Stimulated activated CD4-positive, alpha-beta T cell treated with anti-CD3 and anti-CD28 coated beads, Interleukin-1b, Interleukin-23, amount 100 ng/mL, for 1 hour (primary cell): ENCODE measurements around the gene TTC9B.

Experiments
- DNase-seq, 2 donors: peaks; one replicate each; pipeline ENCODE4 v3.0.0-alpha.2; 2020; ENCODE audit warnings: low read depth in 2 of 2

TTC9B gene

DNA sequence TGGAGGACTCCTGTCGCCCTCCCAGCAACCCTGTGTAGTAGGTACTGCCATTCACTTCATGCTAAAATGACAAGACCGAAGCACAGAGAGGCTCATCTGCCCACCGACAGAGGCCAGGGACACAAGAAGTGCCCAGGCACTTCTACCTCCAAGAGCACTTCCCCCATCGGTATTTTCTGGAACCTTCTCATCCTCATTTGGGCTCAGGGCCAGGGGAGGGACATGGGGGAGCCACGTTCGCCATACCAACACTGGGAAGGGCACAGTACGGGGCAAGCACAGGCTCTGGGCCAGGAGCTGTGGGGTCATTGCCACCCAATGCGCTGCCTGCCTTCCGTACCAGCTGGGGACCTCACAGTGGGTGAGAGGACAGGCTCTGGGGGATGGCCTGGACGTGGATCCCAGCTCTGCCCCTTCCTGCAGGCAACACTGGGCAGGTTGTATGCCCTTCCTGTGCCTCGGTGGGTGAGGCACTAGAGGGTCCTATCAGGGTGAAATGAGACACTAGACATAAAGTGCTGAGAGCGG is 29.6 kb upstream of the TTC9B start:
- no peak for DNase-seq

DNA sequence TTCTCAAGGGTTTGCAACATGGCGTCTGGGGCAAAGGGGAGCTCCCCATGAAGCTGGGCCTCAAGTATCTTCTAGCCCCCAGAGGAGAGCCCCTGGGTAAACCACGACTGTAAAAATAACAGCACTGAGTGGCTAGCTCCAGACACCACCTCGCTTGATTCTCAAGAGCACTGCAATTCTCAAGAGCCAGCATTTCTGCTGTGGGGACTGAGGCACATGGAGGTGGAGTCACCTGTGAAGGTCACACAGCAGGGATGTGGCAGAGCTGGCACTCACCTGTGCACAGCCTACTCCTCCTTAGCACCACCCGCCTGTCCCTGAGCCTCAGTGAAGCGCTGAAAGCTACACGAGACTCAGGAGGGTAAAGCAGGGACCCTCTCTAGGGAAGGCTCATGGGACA is 29.0 kb upstream of the TTC9B start:
- no peak for DNase-seq

DNA sequence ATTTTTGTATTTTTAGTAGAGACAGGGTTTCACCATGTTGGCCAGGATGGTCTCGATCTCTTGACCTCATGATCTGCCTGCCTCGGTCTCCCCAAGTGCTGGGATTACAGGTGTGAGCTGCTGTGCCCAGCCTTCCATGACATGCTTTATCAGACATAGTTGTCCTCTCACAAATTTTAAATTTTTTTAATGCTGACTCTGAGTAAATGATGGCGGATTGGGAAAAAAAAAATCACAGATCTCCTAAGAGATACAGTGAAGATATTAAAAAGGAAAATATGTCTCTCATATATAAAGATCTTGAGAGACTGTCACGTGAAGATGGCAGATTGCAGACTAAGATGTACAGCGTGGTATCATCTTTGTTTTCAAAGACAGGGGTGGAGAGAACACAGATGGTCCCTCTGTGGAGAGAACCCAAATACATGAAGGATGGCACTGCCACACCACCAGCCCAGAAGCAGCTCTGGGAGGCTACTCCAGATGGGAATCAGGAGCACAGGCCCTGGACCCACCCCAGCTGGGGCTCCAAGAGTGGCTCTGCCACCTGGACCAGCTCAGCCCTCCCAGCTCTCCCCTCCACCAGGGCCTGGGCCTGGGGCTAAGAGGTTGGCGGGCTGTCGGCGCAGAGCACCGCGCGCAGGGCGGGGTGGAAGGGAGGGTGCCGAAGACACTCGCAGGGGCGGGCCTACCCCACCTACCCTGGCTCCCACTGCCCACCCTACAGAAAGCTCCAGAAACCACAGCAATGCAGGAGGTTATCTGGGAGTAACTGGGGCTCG is 28.3 kb upstream of the TTC9B start:
- DNase-seq = no peak

DNA sequence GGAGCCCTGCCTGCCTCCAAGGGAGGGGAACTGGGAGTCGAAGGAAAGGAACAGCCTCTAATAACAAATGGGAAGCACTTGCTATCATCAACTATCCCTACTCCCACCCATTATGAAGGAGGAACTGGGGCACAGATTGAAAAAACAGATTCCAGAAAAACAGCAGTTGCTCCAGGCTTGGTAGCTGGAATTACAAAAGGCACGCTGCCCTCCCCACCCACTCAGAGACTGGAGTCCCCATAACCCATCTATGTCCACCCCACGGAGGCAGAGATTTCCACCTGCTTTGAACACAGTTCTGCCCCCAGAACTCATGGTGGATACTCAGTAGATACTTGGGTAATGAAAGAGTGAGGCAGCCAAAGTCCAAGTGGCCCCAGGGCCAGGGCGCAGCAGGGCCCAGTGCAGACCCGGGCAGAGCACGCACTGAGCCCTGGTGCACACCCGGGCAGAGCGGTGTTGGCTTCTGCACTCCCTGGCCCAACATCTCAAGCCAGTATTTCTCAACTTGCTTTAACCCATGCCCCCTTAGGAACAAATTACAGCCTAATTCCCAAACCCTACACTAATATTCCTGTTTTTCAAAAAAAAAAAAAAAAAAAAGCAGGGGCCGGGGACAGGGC is 27.4 kb upstream of the TTC9B start:
- DNase-seq = no peak

DNA sequence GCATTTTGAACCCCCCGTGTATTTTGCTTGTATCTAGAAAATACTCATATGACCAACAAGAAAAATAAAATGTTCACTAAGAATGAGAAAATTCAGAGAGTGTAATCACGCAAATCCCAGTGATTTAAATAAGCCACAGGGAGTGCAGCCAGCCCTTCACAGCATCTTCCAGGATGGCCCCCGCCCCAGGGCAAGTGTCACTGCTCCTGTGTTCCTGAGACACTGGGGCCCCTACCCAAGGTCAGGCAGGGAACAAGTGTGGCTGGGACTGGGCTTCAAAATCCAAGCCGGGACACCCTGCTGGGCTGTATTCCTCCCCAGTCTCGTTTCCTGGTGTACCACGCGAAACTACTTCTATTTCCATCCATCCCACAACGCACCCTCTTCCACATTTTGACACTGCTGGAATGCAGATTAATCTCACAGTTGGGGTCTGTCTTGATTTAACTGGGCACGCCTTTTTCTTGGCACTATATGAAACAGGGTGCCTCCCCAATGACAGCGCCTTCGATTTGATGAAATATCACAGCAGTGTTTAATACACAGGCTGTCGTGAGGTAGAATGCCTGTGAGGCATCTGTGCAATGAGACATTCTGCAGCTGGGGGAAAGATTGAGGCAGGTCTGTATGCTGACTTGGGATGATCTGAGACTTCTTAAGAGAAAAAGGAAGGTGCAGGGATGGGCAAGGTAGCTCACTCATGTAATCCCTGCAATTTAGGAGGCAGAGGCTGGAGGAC is 26.6 kb upstream of the TTC9B start:
- DNase-seq = no peak

DNA sequence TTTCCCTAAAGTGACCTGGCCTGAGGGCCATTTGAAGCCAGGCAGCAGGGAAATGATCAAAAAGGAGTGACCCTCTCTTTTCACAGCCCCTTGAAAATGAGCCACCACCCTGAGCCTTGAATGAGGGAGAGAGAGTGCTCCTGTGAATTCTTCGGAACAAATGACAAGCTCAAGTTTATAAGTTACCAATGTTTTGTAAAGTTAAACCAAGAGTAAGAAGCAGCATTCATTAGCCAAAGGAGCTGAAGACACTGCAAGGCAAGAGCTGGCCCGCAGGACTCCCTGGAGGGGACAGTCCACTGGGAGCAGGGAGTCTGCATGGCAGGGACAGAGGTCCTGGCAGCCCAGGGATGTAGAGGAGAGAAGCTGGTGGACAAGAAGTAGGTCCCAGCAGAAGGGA is 25.0 kb upstream of the TTC9B start:
- no peak for DNase-seq

DNA sequence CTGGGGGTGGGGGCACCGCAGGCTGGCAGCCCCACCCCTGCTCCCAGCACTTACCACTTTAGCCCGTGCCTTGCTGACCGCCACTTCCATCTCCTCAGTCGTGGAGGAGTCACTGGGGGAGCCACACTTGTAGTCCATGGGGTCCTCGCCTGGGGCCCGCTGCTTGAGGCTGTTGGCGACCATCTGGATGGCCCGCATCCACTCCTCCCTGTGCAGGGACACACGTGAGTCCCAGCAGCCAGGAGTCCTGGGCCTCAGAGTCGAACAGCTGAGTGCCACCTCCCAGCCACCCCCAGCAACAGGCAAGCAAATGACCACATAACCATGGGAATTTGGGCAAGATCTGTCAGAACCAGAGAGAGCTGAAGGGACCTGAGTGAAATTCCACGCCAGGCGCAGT is 24.3 kb upstream of the TTC9B start:
- no peak for DNase-seq

DNA sequence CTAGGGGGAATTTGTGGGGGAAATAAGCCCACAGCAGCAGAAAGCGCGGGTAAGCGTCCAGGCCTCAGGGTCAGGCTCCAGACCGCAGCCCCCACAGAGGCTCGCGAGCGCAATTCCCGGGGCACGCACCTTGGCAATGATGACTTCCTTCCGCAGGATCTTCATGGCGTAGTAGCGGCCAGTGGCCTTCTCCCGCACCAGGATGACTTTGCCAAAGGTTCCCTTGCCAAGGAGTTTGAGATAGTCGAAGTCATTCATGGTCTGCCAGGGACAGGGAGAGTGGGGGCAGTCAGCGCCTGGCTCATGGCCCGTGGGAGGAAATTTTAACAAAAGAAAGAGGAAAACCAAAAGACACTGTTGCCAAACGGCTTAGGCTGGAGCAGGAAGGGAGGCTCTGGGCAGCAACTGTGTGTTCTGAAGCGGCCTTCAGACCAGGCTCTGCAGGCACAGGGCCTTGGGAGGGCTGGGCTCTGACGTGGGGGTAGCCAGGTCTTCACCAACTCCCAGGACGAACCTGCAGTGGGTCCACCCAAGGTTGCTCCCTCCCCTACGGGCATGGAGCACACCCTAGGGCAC is 23.7 kb upstream of the TTC9B start:
- DNase-seq = no peak

DNA sequence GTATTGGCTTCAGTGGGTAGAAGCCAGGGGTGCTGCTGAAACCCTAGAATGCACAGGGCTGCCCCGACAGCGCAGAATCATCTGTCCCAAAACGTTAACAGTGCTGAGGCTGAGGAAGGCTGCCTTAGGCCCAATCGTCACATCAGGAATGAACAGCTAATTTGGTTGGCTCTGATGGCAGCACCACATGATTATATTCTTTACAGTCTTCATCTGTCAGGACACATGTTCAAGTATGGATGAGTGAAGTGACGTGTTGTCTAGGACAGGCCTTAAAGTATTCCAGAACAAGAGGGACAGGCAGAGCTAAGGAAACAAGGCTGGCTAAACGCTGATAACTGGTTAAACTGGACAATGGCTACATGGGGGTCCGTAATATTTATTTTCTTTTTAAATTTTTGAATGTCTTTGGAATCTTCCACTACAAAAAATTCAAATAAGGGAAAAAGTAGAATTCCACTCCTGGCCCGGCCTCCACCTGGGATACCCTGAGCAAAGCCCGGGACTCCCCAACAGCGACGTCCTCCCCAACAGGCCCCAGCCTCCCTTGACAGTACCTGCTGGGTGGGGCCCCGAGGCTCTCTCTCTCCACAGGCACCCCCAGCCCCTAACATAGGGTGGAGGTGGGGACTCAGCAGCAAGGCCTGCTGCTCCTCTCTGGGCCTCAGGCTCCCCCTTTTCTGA is 23.1 kb upstream of the TTC9B start:
- DNase-seq = no peak

DNA sequence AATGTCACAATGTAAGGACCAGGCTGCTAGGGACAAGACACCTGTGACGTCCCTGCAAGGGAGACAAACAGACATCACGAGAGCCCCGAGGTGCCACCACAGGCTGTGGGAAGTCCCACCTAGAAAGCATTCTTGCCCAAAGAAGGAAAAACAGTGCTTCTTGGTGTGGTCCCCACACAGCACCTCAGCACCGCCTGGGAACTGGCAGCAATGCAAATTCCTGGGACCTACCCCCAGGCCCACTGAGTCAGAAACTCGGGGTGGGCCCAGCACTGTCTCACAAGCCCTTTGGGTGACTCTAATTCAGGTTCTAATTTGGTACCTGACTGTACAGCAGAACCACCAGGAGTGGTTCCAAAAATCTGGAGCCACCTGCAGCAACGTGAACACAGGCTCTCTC is 22.1 kb upstream of the TTC9B start:
- DNase-seq = no peak

DNA sequence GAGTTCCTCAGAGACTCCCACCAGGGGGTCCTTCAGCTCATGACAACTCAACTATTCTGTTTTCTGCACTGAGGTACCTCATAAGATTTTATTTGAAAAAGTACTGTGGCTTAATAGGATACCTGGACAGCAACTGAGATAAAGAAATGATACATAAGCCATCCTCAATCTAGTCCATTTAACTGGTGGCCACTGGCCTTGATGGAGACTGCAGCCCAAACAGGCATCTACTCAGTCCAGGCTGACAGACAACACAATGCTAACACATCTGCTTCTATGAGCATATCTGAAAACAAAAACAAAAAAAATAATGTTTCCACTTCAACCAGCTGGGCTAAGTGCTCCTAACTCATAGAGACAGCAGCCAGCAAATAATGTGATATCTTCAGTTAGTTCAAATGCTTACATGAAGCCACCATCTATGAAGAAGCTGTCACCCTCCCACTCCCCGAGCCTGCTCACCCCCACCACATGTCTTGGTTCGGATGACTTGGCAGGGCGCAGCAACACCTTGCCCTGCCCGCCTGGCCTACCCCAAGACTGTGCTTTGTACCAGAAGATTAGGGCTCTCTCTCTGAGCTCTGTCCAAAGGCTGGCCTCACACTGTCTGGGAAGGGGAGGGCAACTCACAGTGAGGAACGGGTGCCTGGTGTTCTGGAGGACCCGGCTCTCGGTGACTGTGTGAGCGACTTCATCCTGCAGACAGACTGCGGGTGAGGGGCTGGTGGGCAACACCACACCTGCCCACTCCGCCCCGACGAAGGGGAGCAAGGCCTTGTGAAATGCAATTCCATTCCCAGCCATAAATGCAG is 21.4 kb upstream of the TTC9B start:
- no peak for DNase-seq

DNA sequence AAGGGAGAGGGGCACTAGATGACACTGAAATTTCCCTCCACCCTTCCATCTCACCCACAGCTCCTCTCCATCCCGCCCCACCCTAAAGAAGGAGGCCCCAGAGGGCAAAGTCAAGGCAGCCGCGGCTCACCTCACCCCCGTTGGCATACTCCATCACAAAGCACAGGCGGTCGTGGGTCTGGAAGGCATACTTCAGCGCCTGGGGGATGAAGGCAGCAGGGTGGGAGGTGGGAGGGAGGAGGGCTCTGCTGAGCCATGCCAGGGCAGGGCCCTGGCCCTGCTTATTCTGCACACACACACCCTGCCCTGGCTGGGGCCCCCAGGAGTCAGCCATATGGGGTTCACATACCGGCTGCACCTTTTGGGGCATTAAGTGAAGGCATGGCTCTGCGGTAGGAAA is 20.6 kb upstream of the TTC9B start:
- DNase-seq = no peak

DNA sequence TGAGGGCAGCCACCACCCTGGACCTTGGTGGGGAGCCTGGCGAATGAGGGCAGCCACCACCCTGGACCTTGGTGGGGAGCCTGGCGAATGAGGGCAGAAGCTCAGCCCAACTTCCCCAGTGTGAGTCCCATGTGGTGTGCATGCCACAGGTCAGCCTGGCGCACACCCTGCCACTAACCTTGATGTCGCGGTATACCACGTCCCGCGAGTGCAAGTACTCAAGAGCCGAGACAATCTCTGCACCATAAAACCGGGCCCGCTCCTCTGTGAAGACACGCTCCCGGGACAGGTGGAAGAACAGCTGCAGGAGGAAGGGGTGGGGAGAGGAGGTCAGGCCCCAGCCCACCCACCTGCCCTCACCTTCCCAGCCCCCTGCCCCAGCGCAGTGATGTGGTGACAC is 19.6 kb upstream of the TTC9B start:
- no peak for DNase-seq

DNA sequence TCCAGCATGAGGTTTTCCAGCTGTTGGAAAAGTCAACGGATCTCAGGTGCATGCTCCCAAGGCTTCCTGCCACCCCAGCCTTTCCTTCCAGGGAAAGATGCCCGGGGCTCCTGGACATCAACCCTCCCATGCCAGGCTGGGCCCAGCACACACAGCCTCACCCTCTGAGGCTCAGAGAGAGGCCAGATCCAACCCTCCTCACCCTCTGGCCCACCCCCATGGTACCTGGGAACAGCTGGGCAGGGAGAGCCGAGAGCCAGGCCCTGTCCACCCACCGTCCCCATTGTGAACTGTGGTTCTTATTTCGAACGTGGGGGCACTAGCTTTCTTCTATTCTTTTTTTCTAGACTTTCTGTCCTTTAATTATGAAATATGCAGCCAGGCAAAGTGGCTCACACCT is 18.2 kb upstream of the TTC9B start:
- DNase-seq = no peak

DNA sequence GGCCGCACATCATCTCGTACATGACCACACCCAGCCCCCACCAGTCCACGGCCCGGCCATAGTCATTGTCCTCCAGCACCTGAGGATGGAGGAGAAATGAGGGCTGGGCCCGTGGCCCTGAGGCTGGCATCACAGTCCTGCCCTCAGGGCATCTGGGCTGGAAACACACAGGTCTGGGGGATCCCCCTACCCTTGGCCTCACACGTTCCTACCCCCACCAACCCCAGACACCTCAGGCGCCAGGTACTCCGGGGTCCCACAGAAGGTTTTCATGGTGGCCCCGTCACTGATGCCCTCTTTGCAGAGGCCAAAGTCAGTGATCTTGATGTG is 17.8 kb upstream of the TTC9B start:
- DNase-seq = no peak

DNA sequence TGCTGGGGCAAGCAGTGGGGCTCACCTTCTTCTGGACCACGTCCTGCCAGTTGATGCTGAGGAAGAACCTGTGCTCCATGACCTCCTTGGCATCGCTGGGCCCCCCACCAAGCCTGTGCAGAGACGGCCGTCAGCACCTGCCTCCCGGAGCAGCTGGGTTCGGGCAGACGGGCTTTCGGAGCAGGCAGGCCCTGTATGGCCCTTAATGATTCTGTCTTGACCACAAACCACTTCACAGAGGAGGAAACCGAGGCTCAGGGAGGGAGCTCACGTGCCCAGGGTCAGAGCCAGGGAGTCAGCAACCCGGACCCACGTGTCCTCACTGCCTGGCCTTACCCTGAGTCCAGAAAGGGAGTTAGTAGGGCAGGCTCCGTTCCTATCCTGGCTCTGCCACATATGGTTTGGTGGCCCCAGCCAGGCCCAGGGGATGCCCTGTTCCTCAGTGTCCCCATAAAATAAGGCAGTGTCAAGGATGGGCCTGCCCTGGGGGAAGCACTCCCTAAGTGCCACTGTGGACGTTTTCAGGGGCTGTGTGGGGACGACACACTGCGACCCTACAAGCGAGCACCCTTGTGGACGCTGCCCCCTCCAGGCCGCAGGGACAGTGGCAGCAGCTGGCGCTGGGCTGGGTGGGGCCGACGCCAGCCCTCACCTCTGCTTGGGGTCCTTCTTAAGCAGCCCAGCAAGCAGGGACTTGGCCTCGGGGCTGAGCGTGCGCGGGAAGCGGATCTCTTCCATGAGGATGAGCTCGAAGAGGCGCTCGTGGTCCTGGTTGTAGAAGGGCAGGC is 17.2 kb upstream of the TTC9B start:
- DNase-seq = no peak

DNA sequence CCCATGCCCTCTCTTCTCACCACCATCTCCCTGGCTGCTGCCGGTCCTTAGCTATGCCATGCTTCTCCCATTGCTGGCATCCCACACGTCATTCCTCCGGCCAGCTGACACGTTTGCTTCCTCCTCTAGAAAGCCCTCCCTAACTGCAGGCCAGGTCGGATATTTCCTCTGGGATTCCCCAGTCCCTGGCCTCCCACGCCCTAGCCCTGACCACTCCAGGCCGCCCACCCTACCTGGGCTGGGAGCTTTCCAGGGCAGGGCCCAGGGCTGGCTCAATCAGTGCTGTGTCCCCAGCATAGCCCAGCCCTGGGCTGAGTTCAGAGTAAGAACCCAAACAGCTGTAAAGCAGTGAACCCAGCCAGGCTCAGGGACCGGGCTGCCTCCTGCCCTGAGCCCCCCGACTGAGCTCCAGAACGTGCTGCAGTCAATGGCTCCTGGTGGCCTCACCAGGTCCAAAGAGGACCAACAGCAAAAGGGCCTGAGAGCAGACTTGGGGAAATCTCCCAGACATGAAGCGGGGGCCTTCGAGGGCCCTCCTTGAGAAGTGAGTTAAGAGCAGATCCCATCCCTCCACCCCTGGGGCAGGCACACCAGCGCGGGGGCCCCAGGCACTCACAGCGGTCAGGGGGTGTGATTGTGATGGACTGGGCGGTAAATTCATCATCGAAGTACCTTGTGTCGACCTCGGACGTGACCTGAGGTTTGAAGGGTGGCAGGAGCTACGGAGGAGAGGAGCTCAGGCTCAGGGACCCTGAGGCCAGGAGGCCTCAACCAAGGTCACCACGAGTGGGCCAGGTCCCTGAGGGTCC is 16.4 kb upstream of the TTC9B start:
- no peak for DNase-seq

DNA sequence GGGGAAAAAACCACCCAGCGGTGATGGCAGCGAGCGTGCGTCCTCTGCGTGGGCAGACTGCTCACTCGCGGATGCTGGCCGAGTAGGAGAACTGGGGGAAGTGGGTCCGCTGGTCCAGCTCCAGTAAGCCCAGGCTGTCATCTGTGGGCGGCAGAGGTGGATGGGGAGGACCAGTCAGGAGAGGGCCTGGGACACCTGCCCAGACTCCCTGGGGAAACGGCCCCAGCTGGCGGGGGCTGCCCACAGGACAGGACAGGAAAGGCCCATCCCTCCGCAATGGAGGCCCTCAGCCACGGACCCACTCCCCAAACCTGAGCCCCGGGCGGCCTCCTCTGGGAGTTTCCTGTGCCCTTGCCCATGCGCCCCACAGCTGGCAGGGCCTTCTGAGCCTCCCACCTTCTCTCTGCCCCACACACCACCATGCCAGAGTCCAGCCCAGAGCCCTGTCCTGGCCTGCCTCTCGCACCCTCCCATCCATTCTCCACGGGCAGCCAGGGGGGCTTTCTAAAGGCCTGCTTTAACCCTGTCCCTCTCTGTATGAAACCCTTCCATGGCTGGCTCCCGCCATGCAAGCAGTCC is 15.7 kb upstream of the TTC9B start:
- DNase-seq = no peak
